Gastroesophageal sphincter (tissue), 3 donors: ENCODE measurements around the gene ARHGEF37.

Experiments
- POLR2AphosphoS5 ChIP-seq: sonication (generic); formaldehyde crosslinking; IDR thresholded peaks from one replicate; pipeline ENCODE4 v1.6.1; 2017; ENCODE audit warnings: antibody characterized with exemption
- TF ChIP-seq, protein P1 (sequence below), 4 experiments: fragments of 200-600 bp in 2 of 4; fragments of 450-650 bp in 2 of 4; sonication (generic) in 1 of 4; IDR thresholded peaks; one replicate each; pipeline ENCODE4 v1.5.1; 2017 to 2019; ENCODE audit warnings: antibody characterized with exemption in 4 of 4, mild to moderate bottlenecking in 2 of 4, moderate library complexity in 2 of 4

DNA sequence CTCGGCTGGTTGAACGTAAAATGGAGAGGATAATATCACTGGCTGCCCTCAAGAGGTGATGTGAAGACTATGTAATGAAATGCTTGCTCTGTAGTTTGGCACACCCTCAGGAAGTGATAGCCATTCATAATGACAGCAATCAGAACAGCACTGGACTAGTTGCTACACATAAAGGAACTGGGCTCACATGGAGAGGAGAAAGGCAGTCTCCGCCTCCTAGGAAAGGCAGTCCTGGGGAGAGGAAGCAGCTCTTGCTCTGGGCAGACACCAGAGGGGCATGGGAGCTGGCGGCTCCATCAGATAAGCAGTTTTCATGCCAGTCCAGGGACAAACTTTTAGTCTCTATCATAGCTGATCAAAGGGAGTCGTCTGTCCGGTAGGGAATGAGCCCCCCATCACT, 46.9 kb downstream of the ARHGEF37 start:
- TF ChIP-seq, protein P1, sequence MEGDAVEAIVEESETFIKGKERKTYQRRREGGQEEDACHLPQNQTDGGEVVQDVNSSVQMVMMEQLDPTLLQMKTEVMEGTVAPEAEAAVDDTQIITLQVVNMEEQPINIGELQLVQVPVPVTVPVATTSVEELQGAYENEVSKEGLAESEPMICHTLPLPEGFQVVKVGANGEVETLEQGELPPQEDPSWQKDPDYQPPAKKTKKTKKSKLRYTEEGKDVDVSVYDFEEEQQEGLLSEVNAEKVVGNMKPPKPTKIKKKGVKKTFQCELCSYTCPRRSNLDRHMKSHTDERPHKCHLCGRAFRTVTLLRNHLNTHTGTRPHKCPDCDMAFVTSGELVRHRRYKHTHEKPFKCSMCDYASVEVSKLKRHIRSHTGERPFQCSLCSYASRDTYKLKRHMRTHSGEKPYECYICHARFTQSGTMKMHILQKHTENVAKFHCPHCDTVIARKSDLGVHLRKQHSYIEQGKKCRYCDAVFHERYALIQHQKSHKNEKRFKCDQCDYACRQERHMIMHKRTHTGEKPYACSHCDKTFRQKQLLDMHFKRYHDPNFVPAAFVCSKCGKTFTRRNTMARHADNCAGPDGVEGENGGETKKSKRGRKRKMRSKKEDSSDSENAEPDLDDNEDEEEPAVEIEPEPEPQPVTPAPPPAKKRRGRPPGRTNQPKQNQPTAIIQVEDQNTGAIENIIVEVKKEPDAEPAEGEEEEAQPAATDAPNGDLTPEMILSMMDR (IDR thresholded peaks at IDR 0.05) = no peak
- no peak for TF ChIP-seq POLR2AphosphoS5
